ENCODE measurements around the gene CETN3.

The CETN3 gene

GRCh38 chr5:90409318-90410177 lies at the start of gene CETN3:
Gene CETN3 (minus strand): TSS chr5:90409756. CDS start chr5:90409661, 95 bp downstream.
- DNase-seq (ENCODE audit: low spot score): peak; percentile 94

- peak; percentile 15 for DNase-seq (ENCODE audit: low spot score)
Observed at GRCh38 chr5:90446961-90447360, 37.4 kb upstream of the CETN3 start.

- DNase-seq (ENCODE audit: low spot score): no peak
Observed at GRCh38 chr5:90440644-90441043, 31.1 kb upstream of the CETN3 start.

GRCh38 chr5:90438100-90438499 lies 28.5 kb upstream of the CETN3 start:
- DNase-seq (ENCODE audit: low spot score): no peak

GRCh38 chr5:90437663-90438062 lies 28.1 kb upstream of the CETN3 start:
- no peak for DNase-seq (ENCODE audit: low spot score)

- peak; percentile 24 for DNase-seq (ENCODE audit: low spot score)
Observed at GRCh38 chr5:90434116-90434714, 24.7 kb upstream of the CETN3 start.

GRCh38 chr5:90424245-90424644 lies 14.7 kb upstream of the CETN3 start:
- DNase-seq (ENCODE audit: low spot score): no peak

- peak; percentile 5 for DNase-seq (ENCODE audit: low spot score)
Observed at GRCh38 chr5:90421136-90421535, 11.6 kb upstream of the CETN3 start.

- no peak for DNase-seq (ENCODE audit: low spot score)
Observed at GRCh38 chr5:90418214-90418613, 8.7 kb upstream of the CETN3 start.

- DNase-seq (ENCODE audit: low spot score): no peak
Observed at GRCh38 chr5:90410178-90410762, 714 bp upstream of the CETN3 start.

GRCh38 chr5:90408571-90409317 lies 812 bp downstream of the CETN3 start:
- no peak for DNase-seq (ENCODE audit: low spot score)

- DNase-seq (ENCODE audit: low spot score): no peak
Observed at GRCh38 chr5:90406466-90406865, 3.1 kb downstream of the CETN3 start.

- no peak for DNase-seq (ENCODE audit: low spot score)
Observed at GRCh38 chr5:90402521-90403255, 6.9 kb downstream of the CETN3 start.

GRCh38 chr5:90399251-90399650 lies 10.3 kb downstream of the CETN3 start:
- no peak for DNase-seq (ENCODE audit: low spot score)

GRCh38 chr5:90398726-90399125 lies 10.8 kb downstream of the CETN3 start:
- no peak for DNase-seq (ENCODE audit: low spot score)

- DNase-seq (ENCODE audit: low spot score): no peak
Observed at GRCh38 chr5:90395005-90395404, 14.6 kb downstream of the CETN3 start.

GRCh38 chr5:90390928-90391327 lies 18.6 kb downstream of the CETN3 start:
- peak; percentile 4 for DNase-seq (ENCODE audit: low spot score)

- DNase-seq (ENCODE audit: low spot score): no peak
Observed at GRCh38 chr5:90390326-90390725, 19.2 kb downstream of the CETN3 start.

- DNase-seq (ENCODE audit: low spot score): no peak
Observed at GRCh38 chr5:90387508-90387907, 22.0 kb downstream of the CETN3 start.

- DNase-seq (ENCODE audit: low spot score): no peak
Observed at GRCh38 chr5:90386099-90386710, 23.4 kb downstream of the CETN3 start.

- no peak for DNase-seq (ENCODE audit: low spot score)
Observed at GRCh38 chr5:90384389-90384788, 25.2 kb downstream of the CETN3 start.
